GM19452 (cell line): Measurements from ENCODE around the gene RALGAPB.
"Not testable (repeated sequence)": the region's sequence is repeated elsewhere in the genome, so short reads cannot be mapped to it uniquely, and the experiment has no call there.

Experiments used
- ATAC-seq: cut with Tn5 transposase; IDR thresholded peaks from one replicate; pipeline ENCODE4 v1.9.1; 2021; ENCODE audit not compliant: unreplicated experiment

Gene RALGAPB

DNA sequence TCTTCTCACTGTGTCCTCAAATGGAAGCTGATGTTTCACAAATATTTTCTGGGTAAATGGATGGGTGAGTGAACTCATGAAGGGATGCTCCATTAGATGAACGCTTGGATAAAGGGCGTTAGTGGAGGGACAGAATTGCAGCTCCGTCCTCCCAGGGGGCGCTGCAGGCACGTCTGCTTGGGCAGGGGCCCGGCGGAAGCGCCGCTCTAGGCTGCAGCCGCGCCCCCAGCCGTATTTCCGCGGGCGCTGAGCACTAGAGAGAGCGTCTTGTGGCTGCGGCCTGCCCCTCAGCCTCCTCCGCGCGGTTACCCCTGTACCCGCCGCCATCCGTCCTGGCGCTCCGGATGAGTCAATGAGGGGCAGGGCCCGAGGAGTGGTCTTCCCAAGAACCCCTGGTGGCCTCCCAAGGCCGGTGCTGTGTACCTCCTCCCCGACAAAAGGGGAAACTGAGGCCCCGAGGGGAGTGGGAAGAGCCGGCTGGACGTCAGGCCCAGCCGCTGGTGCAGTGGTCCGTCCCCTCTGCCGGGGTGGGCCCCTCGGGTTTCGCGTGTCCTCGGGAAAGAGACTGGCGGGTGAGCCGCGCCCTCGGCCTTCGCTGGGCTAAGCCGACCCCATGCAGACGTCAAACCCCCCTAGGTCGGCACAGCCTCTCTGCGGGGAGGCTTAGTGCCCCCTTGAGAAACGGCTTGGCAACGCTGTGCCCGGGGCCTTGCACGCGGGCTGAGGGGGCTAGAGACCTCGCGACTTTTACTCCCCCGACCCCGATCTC lies 26.0 kb upstream of the RALGAPB start:
- ATAC-seq: peak; percentile 84

DNA sequence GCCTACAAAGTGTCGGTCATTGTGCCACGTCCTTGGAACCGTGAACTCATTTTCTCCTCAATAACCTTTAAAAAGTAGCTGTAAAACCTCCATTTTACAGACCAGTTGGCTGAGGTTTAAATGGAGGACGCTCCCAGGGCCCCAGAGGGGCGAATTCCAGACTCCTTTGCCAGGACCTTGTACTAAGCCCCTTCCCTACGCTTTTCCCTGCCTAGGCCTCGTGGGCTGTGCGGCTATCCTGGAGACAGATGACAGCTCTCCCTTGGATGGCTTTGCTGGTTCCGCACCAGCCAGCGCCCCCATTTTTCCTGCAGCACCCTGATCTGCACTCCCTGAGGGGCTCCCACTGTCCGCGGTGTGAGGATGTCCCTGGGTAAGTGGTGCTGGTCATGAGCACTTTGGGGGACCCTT lies 25.4 kb upstream of the RALGAPB start:
- ATAC-seq: no peak

DNA sequence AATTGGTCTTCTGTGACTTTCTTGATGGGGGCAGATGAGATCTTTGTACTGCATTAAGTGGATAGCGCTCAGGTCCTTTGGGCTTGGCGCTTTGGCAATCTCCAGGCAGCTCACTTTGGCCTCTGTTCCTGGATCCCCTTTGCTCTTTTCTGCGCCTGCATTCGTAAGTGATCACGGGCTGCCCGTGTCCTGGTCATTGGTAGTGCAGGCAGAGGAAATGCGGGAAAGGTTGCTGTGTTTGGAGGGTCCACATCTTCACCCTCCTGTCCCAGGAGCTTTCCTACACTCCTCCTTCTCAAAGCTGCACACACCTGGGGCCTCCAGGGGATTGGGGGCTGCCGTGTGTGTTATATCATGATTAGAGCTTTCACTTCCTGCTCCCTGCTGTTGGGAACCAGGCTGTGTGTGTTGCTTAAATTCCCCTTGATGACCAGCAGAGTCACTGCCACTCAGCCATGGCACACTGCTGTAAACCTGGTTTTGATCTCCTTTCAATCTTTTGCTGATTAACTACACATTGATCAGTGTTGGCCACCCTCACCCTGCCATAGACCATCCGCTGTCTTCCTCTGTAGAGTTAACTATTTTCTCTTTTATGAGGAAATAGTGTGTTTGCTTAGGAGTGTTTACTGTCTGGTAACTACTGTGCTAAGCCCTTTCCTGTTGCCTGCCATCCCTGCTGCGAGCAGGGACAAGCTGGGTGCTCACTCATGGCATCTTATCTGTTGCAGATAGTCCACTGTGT lies 24.5 kb upstream of the RALGAPB start:
- no peak for ATAC-seq

DNA sequence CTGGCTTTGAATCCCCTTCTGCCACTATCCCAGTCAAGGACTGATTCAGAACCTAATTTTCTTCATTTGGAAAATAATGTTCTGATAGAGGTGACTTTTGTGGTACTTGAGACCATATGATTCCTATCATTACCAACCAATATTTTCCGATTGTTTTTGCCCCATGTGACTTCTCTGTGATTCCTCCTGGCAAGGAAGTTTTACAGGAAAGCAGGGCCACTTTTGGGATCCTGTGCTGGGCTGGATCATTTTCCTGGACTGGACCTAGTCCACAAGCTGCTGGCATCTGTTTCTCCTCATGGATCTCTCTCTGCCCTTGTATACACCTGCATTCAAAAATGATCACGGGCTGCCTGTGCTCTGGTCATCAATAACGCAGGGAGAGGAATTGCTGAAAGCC lies 23.6 kb upstream of the RALGAPB start:
- ATAC-seq: no peak

DNA sequence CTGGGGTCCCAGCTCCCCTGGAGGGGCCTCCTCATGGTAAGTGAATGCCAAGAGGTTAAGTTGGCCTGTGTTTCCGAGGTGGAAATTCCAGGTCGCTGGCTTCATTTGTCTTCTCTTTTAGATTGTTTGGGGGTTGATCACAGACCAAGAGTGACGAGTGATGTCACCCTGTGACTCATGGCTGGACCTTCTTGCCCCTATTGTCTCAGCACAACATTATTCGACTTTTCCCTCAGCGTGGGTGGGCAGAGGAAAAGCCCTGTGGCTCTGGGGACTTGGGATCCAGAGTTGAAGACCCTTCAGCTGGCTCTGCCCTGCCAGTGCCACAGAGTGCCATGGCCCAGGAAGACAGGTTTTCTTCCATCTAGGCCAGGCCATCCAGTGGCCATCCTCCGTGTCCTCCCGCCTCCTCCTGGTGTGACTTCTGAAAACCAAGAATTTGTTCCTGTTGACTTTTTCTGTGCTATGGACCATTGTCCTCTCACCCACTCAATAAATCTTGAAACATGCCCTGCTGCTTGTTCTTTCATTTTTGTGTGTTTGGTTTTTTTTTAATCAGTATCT lies 22.1 kb upstream of the RALGAPB start:
- ATAC-seq: no peak

DNA sequence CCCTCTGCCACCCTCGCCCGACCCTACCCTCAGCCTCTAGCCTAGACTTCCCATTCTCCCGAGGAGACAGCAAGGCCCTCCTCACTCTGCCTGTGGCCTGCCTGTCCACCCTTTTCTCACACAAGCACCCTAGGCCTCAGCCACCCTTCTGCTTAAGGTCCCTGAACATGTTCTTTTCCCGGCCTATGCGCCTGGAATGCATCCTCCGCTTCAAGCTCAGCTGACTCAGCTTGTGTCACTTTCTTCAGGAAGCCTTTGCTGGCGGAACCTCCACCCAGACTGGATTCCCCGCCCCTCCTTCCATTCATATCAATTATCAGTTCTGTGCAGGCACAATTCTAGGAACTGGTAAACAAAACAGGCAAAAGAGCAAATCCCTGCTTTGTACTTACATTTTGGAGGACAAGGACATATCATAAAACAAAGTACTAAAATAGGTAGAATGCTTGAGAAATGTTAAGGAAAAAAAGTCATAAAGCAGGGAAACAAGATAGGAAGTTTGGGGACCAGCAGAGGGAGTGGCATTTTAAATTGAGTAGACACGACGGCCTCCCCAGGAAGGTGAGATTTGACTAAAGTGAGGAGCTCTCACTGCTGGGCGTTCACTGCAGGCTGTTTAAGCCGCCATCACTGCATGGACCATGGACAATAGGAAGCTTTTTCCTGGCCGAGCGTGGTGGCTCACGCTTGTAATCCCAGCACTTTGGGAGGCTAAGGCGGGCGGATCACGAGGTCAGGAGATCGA lies 19.6 kb upstream of the RALGAPB start:
- ATAC-seq: no peak

DNA sequence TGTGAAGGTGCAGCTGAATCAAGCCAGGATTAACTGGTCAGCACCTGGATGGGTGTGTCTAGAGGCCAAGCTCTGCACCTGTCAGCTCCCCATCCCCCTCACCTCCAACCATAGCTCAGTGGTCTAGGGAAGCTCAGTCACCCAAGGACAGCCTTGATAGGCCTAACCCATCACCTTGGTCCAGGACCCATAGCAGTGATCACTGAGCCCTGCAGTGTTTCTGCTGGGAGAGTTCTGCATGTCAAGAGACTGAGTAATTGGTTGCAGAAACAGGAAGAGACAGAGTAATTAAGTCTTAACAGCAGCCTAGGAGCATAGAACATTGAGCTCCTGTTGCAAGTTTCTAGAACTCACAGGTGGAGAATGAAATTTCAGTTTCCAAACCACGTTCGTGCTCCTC lies 18.7 kb upstream of the RALGAPB start:
- no peak for ATAC-seq

DNA sequence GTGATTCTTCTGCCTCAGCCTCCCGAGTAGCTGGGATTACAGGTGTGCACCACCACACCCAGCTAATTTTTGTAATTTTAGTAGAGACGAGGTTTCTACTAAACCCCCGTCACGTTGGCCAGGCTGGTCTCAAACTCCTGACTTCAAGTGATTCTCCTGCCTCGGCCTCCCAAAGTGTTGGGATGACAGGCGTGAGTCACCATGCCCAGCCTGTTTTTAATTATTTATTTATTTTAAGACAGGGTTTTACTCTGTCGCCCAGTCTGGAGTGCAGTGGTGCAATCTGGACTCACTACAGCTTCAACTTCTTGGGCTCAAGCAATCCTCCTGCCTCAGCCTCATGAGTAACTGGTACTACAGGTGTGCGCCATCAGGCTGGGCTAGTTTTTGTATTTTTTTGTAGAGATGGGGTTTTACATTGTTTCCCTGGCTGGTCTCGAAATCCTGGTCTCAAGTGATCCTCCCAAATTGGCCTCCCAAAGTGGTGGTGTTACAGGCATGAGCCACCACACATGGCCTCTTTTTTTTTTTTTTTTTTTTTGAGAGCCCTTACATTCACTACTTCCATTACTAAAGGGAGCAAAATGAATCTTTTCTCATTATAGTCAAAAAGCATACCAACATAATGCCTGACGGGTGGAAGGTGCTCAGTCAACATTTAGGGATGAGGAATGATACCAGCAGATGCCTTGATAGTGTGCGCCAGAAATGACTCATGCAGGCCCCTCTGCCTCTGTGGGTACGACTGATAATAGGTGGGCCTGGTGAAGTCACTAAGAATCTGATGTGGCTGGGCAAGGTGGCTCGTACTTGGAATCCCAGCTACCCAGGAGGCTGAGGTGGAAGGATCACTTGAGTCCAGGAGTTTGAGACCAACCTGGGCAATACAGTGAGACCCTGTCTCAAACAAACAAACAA lies 17.8 kb upstream of the RALGAPB start:
- ATAC-seq: no peak

DNA sequence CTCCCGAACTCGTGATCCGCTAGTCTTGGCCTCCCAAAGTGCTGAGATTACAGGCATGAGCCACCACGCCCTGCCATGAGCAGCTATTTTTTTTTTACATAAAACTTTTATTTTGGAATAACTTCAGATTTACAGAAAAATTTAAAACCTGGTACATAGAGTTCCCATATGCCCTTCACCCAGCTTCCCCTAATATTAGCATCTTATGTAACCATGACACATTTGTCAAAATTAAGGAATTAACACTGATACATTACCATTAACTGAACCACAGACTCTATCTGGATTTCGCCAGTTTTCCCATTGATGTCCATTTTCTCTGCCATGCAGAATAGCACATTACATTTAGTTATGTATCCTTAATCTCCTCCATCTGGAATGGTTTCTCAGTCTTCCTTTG lies 14.3 kb upstream of the RALGAPB start:
- no peak for ATAC-seq

DNA sequence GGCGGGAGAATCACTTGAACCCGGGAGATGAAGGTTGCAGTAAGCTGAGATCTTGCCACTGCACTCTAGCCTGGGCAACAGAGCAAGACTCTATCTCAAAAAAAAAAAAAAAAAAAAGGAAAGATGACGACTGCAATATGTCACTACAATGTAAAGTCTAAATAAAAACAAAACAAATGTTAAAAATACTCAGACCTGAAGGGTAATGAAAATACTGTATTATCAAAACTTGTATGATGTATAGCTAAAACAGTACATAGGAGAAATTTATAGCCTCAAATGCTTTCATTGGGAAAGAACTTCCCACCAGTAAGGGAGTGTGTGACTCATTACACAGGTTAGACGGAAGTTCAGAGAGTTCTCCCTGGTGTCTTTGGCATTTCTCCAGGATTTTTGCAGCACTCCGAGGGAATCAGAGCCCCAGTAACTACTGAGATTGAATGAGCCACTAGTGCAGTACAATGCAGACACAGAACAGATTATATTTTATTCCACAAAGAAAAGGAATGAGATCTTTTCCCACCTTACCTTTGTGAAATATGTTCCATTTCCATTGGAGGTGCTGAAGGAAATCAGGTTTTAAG lies 12.5 kb upstream of the RALGAPB start:
- no peak for ATAC-seq

DNA sequence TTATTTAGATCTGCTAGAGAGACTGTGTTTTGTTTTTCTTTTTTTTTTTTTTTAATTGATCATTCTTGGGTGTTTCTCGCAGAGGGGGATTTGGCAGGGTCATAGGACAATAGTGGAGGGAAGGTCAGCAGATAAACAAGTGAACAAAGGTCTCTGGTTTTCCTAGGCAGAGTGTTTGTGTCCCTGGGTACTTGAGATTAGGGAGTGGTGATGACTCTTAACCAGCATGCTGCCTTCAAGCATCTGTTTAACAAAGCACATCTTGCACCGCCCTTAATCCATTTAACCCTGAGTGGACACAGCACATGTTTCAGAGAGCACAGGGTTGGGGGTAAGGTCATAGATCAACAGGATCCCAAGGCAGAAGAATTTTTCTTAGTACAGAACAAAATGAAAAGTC lies 12.0 kb upstream of the RALGAPB start:
- not testable (repeated sequence) for ATAC-seq

DNA sequence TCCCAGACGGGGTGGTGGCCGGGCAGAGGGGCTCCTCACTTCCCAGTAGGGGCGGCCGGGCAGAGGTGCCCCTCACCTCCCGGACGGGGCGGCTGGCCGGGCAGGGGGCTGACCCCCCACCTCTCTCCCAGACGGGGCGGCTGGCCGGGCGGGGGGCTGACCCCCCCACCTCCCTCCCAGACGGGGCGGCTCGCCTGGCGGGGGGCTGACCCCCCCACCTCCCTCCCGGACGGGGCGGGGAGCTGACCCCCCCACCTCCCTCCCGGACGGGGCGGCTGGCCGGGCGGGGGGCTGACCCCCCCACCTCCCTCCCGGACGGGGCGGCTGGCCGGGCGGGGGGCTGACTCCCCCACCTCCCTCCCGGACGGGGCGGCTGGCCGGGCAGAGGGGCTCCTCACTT lies 11.5 kb upstream of the RALGAPB start:
- not testable (repeated sequence) for ATAC-seq

DNA sequence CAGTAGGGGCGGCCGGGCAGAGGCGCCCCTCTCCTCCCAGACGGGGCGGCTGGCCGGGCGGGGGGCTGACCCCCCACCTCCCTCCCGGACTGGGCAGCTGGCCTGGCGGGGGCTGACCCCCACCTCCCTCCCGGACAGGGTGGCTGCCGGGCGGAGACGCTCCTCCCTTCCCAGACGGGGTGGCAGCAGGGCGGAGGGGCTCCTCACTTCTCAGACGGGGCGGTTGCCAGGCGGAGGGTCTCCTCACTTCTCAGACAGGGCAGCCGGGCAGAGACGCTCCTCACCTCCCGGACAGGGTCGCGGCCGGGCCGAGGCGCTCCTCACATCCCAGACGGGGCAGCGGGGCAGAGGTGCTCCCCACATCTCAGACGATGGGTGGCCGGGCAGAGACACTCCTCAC lies 11.1 kb upstream of the RALGAPB start:
- ATAC-seq: not testable (repeated sequence)

DNA sequence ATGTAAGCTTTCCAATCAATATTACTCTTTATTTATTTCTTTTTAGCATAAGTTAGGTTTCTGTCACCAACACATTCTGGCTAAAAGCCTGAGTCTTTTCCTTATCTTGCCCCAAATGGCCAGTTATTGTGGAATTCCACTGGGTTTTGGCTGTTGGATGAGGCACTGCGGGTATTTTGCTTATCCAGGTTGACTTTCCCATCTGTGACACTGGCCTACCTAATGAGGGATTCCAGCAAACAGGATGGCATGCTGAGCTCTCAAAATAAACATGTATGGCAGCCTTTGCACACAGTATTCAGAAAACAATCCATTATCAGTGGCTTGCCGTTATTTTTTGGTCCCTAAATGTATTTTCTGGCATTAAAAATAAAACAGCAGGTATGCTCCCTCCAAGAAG lies 6.5 kb upstream of the RALGAPB start:
- ATAC-seq: no peak

DNA sequence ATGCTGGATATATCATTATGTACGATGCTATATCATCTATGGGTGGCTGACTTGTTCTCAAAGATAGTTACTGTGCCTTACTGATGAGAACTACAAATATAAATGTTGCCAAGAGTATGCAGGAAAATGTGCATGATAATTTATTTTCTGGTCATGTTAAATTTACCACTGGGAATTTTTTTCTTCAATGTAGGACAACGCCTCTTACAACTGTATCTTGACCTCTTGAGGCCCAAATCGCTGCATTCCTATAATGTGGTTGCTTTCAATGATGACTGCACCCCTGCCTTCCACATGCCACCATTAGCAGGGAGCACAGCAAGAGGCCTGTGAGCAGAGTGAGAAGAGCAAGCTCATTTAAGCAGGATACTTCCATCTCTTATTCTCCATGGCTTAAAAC lies 5.7 kb upstream of the RALGAPB start:
- ATAC-seq: no peak

DNA sequence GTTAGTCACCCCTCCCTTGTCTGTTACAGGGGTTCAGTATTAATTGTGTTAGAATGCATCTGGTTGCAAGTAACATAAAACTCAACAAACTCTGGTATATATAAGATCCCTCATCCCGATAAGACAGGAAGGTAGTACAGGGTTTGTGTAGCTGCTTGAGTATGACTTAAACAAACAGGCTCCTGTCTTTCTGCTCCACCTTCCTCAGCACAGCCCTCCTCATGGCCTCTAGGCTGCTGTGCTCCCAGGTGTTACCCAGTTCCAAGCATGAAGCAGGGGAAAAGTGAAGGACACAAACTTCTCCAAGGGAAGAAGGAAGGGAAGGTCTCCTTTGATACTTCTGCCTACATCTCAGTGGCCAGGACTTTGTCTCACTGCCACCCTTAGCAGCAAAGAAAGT lies 1.4 kb upstream of the RALGAPB start:
- no peak for ATAC-seq

DNA sequence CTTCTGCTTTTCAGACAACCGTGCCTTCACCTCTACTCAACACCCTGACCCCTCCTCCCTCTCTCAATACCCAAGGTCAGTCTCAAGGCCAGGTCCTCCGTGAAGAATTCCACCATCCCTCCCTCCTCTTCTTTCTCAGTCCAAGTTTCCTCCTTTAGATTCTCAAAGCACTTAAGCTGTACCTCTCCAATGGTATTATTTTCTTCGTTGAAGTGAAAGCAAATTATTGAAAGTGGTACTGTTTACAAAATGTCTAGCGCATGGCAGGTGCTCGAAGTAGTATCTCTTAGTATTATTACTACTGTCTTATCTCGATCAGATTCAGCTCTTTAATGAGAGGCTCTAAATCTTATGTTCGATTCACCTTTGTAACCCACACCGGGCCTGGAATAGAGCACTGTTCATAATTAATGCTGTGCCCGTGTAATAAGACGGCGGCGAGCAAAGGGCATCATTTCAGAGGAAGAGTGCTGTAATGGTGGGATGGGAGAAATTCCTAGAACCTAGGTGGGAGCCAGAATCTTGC lies 593 bp upstream of the RALGAPB start:
- ATAC-seq: no peak

DNA sequence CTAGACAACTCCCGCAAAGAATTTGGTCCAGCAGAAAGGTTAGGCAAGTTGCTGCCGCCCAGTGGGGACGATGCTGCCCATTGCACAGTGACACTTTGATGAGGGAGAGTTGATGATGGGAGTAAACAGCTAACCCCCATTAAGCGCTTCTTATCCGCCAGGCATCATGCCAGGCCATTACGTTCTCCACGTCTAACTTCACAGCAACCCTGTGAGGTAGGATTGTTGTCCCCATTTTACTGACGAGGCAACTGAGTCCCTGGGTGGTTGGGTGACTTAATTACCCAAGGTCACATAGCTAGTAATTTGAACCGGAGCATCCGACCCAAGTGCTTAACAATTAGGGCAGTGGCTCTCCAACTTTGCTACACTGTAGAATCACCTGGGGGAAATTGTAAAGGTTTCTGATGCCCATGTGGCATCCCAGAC lies 738 bp downstream of the RALGAPB start:
- no peak for ATAC-seq

DNA sequence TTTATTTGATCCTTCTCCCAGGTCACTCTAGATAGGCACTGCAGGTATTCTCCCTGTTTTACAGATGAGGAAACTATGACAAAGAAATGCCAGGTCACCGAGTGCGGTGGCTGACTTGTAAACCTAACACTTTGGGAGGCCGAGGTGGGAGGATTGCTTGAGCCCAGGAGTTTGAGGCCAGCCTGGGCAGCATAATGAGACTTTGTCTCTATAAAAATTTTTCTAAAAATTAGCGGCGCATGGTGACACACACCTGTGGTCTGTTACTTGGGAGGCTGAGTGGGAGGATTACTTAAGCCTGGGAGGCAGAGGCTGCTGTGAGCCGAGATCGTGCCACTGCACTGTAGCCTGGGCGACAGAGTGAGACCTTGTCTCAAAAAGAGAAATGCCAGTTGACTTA lies 5.1 kb downstream of the RALGAPB start:
- no peak for ATAC-seq

DNA sequence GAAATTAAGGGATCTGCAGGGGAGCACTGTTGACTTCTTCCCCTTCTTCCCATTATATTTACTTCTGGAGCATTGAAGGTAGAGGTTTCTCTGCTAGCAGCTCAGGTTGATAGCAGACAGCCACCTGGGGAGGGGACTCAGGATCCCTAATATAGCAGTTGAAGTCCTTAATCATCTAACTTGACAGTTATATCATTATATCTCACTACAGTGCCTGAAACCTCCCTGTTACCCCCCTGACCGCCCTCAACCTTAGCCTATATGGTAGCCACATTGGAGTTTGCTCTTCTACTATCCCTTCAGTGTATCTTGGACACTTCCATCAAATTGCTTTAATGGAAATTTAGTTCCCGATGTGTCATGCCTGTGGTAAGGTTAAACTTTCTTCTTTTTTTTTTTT lies 7.0 kb downstream of the RALGAPB start:
- no peak for ATAC-seq
